HL-60 (cell line): ENCODE results near the gene AGBL2.
"Not testable (repeated sequence)": the region's sequence is repeated elsewhere in the genome, so short reads cannot be mapped to it uniquely, and the experiment has no call there.

Experiments
- CTCF ChIP-seq: IDR thresholded peaks from one replicate; pipeline ENCODE4 v1.5.1; 2011; ENCODE audit warnings: low read length, control low read depth, inconsistent platforms; ENCODE audit not compliant: insufficient read depth
- GABPA ChIP-seq: IDR thresholded peaks from 2 replicates; pipeline ENCODE4 v1.6.1; 2012; ENCODE audit warnings: low read depth
- POLR2AphosphoS5 ChIP-seq: IDR thresholded peaks from 2 replicates; pipeline ENCODE4 v1.6.1; 2012; ENCODE audit warnings: low read depth
- REST ChIP-seq: IDR thresholded peaks from 2 replicates; pipeline ENCODE4 v1.6.1; 2012; ENCODE audit warnings: low read depth; ENCODE audit not compliant: insufficient replicate concordance

DNA sequence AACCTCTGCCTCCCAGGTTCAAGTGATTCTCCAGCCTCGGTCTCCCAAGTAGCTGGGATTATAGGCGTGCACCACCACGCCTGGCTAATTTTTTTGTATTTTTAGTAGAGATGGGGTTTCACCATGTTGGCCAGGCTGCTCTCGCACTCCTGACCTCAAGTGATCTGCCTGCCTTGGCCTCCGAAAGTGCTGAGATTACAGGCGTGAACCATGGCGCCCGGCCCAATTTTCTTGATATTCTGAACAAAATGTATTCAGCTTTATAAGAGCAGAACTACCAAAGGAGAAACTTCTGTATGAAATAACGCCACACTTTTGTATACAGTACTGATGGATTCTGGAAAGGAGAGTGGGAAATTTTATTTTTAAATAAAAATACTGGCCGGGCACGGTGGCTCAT, 44.1 kb upstream of the AGBL2 start:
- not testable (repeated sequence) for TF ChIP-seq CTCF, POLR2AphosphoS5, REST, GABPA
